Suprapubic skin (tissue), 4 donors: ENCODE measurements around the gene C2CD5. TPM values are rescaled to one million over a fixed set of nuclear protein-coding genes. Genes with fewer than 3 reads are reported as not detected.

Experiments used
- DNase-seq, 2 donors: peaks; one replicate each; pipeline ENCODE4 v3.0.0-alpha.2; 2019; ENCODE audit warnings: low spot score in 2 of 2
- H3K27ac ChIP-seq: fragments of 200-600 bp; sonication (generic); one replicate; pipeline ENCODE4 v1.5.1; 2019
- H3K27me3 ChIP-seq: fragments of 200-600 bp; sonication (generic); one replicate; pipeline ENCODE4 v1.5.1; 2019
- H3K36me3 ChIP-seq: fragments of 200-600 bp; sonication (generic); one replicate; pipeline ENCODE4 v1.5.1; 2019
- H3K4me1 ChIP-seq: fragments of 200-600 bp; sonication (generic); one replicate; pipeline ENCODE4 v1.5.1; 2019
- H3K4me3 ChIP-seq: fragments of 200-600 bp; sonication (generic); one replicate; pipeline ENCODE4 v1.5.1; 2019; ENCODE audit warnings: mild to moderate bottlenecking
- H3K9me3 ChIP-seq: fragments of 200-600 bp; sonication (generic); one replicate; pipeline ENCODE4 v1.5.1; 2019
- EP300 ChIP-seq: sonication (generic); formaldehyde crosslinking; IDR thresholded peaks from one replicate; pipeline ENCODE4 v1.6.1; 2017; ENCODE audit warnings: antibody characterized with exemption
- POLR2A ChIP-seq, 2 donors: fragments of 450-650 bp; IDR thresholded peaks; one replicate each; pipeline ENCODE4 v1.6.1; 2017; ENCODE audit warnings: antibody characterized with exemption in 2 of 2, mild to moderate bottlenecking in 2 of 2, moderate library complexity in 2 of 2
- POLR2AphosphoS5 ChIP-seq, 3 donors: sonication (generic); formaldehyde crosslinking; IDR thresholded peaks; one replicate each; pipeline ENCODE4 v1.6.1; 2017; ENCODE audit warnings: antibody characterized with exemption in 3 of 3
- WGBS: methylation state at CpG from one replicate; pipeline ENCODE4 v1.1.5; 2018; 5-methylcytosine and 5-hydroxymethylcytosine counted together
- total RNA-seq, 4 donors: library from RNA; depleted of rRNA; stranded (reverse); fragments of >200 nt; gene quantifications; one replicate each; pipeline ENCODE4 v1.1.0, GENCODE V29; 2016
- TF ChIP-seq, protein P1 (sequence below), 2 donors: fragments of 200-600 bp in 1 of 2; fragments of 450-650 bp in 1 of 2; sonication (generic) in 1 of 2; IDR thresholded peaks; one replicate each; pipeline ENCODE4 v1.5.1; 2016 to 2019; ENCODE audit warnings: antibody characterized with exemption in 2 of 2, mild to moderate bottlenecking in 1 of 2, moderate library complexity in 1 of 2

The C2CD5 gene
- total RNA-seq, 4 donors from 2014 or later = 23.1 to 39.2 (median 27.7) TPM

- 79% methylated on average over 2 of the region's 2 CpGs for WGBS
These were observed 8.9 kb downstream of the C2CD5 start for GRCh38 chr12:22535478-22535877.

DNA sequence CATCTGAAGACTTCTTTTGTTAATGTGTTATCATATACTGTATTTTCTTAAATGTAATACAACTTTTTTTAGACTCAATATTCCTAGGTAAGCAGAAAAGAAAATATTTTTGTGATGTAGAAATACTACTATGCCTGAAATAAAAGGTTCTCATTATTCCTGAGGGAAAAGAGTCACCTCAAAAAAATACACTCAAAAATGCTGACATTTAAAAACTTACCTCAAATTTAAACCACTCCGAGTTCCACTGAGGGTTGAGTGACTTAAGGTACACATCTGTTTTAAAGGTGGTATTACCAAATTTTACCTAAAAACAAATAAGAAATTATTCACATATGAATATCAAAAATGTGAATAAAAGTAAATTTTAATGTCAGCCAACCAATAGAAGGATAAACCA, 9.3 kb downstream of the C2CD5 start:
- TF ChIP-seq EP300 (no peak), POLR2A (IDR thresholded peaks at IDR 0.05) (no peak), POLR2AphosphoS5 (IDR thresholded peaks at IDR 0.05) (no peak)
- TF ChIP-seq, protein P1, sequence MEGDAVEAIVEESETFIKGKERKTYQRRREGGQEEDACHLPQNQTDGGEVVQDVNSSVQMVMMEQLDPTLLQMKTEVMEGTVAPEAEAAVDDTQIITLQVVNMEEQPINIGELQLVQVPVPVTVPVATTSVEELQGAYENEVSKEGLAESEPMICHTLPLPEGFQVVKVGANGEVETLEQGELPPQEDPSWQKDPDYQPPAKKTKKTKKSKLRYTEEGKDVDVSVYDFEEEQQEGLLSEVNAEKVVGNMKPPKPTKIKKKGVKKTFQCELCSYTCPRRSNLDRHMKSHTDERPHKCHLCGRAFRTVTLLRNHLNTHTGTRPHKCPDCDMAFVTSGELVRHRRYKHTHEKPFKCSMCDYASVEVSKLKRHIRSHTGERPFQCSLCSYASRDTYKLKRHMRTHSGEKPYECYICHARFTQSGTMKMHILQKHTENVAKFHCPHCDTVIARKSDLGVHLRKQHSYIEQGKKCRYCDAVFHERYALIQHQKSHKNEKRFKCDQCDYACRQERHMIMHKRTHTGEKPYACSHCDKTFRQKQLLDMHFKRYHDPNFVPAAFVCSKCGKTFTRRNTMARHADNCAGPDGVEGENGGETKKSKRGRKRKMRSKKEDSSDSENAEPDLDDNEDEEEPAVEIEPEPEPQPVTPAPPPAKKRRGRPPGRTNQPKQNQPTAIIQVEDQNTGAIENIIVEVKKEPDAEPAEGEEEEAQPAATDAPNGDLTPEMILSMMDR (IDR thresholded peaks at IDR 0.05) = no peak
- Histone ChIP-seq H3K27me3 (no peaks in the 10 kb centered on the region), H3K36me3 (peaks cover 32% of the 10 kb centered on the region), H3K27ac (no peak overlapping the region), H3K4me1 (peaks cover 11% of the 10 kb centered on the region), H3K4me3 (no peak overlapping the region), H3K9me3 (peaks cover 3% of the 10 kb centered on the region)
- 92% methylated on average over 1 of the region's 1 CpG for WGBS
- no peak for DNase-seq

More at GRCh38 chr12:22535478-22535877, 8.9 kb downstream of the C2CD5 start:
- TF ChIP-seq POLR2AphosphoS5 (IDR thresholded peaks at IDR 0.05) = no peak
- H3K27me3 ChIP-seq = no peaks in the 10 kb centered on the region
- H3K4me1 ChIP-seq = peaks cover 11% of the 10 kb centered on the region
- peaks cover 3% of the 10 kb centered on the region for H3K9me3 ChIP-seq
- no peak overlapping the region for H3K4me3 ChIP-seq
- H3K27ac ChIP-seq = no peak overlapping the region
- peaks cover 32% of the 10 kb centered on the region for H3K36me3 ChIP-seq
- no peak for DNase-seq

DNA sequence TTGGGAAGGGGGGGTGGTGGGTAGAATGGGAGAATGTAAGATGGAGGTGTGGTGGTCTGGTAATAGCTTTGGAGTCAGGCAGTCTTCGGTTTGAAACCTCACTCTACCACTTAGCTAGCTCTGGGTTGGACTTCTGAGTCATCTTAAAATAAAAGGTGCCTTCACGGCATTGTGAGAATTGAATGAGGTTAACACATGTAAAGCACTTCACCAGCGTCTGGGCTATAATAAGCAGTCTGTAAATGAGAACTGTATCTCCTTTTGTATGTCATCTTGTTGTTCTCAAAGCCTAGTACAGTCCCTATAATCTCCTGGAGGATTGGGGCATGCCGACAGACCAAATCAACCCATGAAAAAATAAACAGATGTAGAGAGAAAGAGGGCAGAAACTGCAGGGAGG, 11.2 kb downstream of the C2CD5 start:
- no peak for TF ChIP-seq POLR2A (IDR thresholded peaks at IDR 0.05)
- TF ChIP-seq, protein P1 (IDR thresholded peaks at IDR 0.05) = no peak
- no peak for TF ChIP-seq POLR2AphosphoS5 (IDR thresholded peaks at IDR 0.05)
- TF ChIP-seq EP300 = no peak
- peaks cover 3% of the 10 kb centered on the region for H3K9me3 ChIP-seq
- no peak overlapping the region for H3K4me3 ChIP-seq
- no peaks in the 10 kb centered on the region for H3K27me3 ChIP-seq
- no peak overlapping the region for H3K27ac ChIP-seq
- 96% methylated on average over 4 of the region's 4 CpGs for WGBS
- no peak for DNase-seq
- peaks cover 32% of the 10 kb centered on the region for H3K36me3 ChIP-seq
- H3K4me1 ChIP-seq = peaks cover 11% of the 10 kb centered on the region

GRCh38 chr12:22532317-22532716, 12.0 kb downstream of the C2CD5 start:
- WGBS = 94% methylated on average over 4 of the region's 4 CpGs
- no peaks in the 10 kb centered on the region for H3K27me3 ChIP-seq
- H3K27ac ChIP-seq = no peak overlapping the region

GRCh38 chr12:22531205-22531604, 13.1 kb downstream of the C2CD5 start:
- 99% methylated on average over 2 of the region's 2 CpGs for WGBS
- peaks cover 3% of the 10 kb centered on the region for H3K9me3 ChIP-seq
- no peak overlapping the region for H3K27ac ChIP-seq
- DNase-seq = no peak
- no peak overlapping the region for H3K4me3 ChIP-seq
- H3K4me1 ChIP-seq = no peaks in the 10 kb centered on the region
- H3K36me3 ChIP-seq = peaks cover 37% of the 10 kb centered on the region
- no peaks in the 10 kb centered on the region for H3K27me3 ChIP-seq
- TF ChIP-seq, protein P1 (IDR thresholded peaks at IDR 0.05) = no peak
- no peak for TF ChIP-seq POLR2A (IDR thresholded peaks at IDR 0.05)
- TF ChIP-seq EP300 = no peak
- TF ChIP-seq POLR2AphosphoS5 (IDR thresholded peaks at IDR 0.05) = no peak

More at GRCh38 chr12:22532317-22532716, 12.0 kb downstream of the C2CD5 start:
- Histone ChIP-seq H3K4me3 (no peak overlapping the region), H3K9me3 (peaks cover 3% of the 10 kb centered on the region), H3K36me3 (peaks cover 35% of the 10 kb centered on the region), H3K4me1 (peaks cover 5% of the 10 kb centered on the region)
- TF ChIP-seq, protein P1 (IDR thresholded peaks at IDR 0.05) = no peak
- TF ChIP-seq EP300 (no peak), POLR2AphosphoS5 (IDR thresholded peaks at IDR 0.05) (no peak), POLR2A (IDR thresholded peaks at IDR 0.05) (no peak)
- no peak for DNase-seq
